CD1c-positive myeloid dendritic cell (primary cell): Measurements from ENCODE around the gene GNG12.

Experiments used
- DNase-seq: peaks from one replicate; pipeline ENCODE4 v3.0.0-alpha.2; 2016; ENCODE audit errors: extremely low spot score

Gene GNG12

GRCh38 chr1:67785847-67786753, 47.2 kb downstream of the GNG12 start:
- no peak for DNase-seq

GRCh38 chr1:67784545-67785186, 48.6 kb downstream of the GNG12 start:
- no peak for DNase-seq

DNA sequence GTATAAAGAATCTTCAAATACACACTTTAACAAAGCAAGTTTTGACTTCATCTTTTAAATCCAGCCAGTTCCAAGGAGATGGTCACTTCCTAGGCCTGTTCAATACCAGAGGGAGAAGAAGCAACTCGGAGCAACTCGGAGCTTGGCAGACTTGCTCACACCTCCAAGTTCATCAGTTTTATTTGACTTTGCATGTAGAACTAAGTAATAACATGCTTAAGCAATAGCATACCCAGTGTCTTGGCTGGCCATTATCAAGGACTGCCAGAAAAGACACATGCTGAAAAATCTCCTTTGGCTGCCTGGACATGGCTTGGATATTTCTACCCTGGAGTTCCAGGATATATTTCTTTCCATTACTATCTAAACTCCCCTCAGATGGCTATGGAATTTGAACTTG, 52.6 kb downstream of the GNG12 start:
- DNase-seq, result no peak

- DNase-seq, result no peak
Observed at GRCh38 chr1:67777440-67777839, 55.8 kb downstream of the GNG12 start.

- no peak for DNase-seq
Observed at GRCh38 chr1:67777016-67777415, 56.3 kb downstream of the GNG12 start.

GRCh38 chr1:67773462-67773861, 59.8 kb downstream of the GNG12 start:
- DNase-seq, result no peak

DNA sequence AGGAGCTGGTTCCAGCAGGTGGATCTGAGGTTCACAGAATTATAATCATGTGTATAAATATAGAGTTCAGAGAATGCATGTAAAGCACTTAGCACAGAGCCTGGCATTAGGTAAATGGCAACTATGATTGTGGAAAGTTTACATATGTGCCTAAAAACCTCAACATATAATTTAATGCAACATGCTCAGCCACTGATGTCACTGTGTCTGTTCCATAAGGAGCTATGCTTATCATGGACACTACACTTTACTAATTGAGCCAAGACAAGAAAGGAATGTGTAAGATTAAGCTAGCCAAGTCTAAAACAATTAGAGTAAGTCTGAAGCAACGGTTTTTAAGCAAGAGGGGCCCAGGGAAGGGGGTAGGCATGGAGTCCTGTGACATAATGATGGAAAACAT, 61.5 kb downstream of the GNG12 start:
- no peak for DNase-seq

DNA sequence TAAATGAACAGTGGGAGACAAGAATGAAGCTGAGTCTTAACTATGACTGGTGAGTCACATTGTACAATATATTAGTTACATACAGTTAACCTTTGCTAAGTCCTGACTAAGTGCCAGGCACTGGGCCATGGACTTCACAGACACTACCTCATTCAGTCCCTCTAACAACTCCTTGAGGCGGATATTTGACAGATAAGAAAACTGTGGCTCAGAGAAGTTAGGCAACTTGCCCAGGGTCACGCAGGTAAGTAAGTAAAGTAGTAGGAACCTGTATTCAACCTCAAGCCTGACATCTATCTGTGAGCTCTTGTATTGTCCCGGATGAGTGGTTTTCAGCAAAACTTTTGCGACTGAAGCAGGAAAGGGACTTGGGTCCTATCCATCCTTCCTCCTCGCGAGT, 62.1 kb downstream of the GNG12 start:
- no peak for DNase-seq

DNA sequence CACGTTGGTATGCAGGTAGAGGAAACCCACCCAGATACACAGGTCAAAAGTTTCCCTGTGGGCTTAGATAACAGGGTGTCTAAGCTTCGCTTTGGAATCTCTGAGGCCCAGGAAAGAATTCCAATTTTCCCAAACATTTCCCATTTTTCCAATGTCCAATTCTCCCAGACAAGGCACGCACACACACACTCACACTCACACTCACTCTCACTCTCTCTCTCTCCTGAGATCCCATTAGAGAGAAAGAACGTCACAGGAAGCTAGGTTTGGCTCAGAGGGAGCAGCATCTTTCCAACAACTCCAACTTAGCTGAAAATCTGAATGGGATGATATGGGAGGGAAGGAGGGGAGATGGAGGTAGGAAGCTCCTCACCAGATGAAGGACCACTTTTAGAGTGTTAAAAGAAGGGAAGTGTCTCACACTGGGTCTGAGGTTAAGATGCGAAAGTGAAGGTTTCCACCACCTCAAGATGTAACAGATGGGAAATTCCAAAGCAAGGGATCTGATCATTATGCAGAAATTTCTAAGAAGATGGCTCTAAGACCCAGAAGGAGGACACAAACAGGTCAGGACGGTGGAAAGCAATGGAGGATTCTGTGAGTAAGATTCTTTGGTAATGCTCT, 63.5 kb downstream of the GNG12 start:
- DNase-seq, result no peak

DNA sequence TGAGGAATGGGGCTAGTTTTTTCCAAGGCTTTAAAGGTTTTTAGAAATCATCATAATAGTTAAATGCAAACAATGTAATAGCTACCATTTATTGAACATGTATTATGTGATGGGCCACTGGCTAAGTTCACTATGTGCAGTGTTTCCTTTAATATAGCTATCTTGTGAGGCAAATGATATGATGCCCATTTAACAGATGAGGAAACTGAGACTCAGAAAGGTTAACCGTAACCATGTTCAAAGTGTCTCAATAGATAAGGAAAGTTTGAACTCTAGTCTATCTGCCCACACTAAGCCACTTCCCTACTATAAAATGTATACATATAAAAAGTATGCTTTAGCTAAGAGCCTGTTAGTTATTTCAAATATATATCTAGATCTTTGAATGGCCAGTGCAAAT, 64.8 kb downstream of the GNG12 start:
- DNase-seq, result no peak

GRCh38 chr1:67767103-67767782, 66.0 kb downstream of the GNG12 start:
- no peak for DNase-seq

- DNase-seq, result peak; percentile 62
Observed at GRCh38 chr1:67766141-67766978, 66.9 kb downstream of the GNG12 start.

- no peak for DNase-seq
Observed at GRCh38 chr1:67764633-67765032, 68.6 kb downstream of the GNG12 start.

GRCh38 chr1:67761730-67762129, 71.5 kb downstream of the GNG12 start:
- DNase-seq, result no peak

- DNase-seq, result no peak
Observed at GRCh38 chr1:67761091-67761490, 72.2 kb downstream of the GNG12 start.

DNA sequence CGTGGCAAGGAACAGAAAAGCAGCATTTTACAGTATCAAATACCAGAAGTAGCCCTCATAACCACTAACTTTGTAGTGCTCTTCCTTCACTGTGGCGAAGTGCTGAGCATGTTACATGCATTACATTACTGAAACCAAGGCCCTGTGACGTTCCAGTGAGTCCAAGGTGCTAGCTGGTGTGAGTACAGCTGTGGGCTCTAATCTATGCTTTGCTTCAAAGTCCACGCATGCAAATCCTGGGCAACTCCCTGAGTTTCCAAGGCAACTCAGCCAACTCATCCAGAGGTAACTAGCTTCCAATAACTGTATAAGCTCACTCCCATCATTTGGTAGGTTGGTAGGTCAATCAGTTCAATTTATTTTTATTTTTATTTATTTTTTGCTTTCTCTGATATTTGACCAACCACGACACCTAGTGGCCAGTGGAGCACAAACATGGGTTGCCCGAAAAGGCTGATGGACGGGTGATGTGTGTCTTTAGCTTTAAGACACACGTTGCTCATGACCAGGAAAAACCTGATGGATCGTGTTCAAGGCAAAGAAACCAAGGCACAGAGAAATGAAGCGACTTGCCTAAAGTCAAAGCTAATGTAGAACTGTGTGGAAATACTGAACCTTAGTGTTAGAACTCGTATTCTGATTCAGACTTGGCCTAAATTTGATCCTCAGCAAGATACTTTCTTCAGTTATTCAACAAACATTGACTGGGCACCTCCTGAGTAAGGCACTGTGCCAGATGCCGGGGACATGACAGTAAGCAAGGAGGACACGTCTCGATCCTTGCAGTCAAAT, 73.0 kb downstream of the GNG12 start:
- DNase-seq, result peak; percentile 71

DNA sequence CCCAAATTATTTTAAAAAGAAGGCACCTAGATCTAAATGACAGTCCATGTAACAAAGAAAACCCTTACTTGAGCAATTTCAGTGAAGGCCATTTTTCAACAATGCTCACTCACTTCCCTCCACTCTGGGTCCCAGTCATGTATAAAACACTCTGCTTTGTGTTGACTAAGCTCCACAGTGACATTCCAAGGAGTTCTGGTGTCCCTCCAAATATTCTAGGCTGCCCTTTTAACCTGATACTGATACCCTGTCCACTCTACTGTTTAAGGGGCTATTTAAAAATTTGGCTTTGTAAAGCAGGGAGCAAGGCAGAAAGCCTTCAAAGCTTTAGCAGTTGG, 73.6 kb downstream of the GNG12 start:
- no peak for DNase-seq

- DNase-seq, result no peak
Observed at GRCh38 chr1:67759066-67759465, 74.2 kb downstream of the GNG12 start.

DNA sequence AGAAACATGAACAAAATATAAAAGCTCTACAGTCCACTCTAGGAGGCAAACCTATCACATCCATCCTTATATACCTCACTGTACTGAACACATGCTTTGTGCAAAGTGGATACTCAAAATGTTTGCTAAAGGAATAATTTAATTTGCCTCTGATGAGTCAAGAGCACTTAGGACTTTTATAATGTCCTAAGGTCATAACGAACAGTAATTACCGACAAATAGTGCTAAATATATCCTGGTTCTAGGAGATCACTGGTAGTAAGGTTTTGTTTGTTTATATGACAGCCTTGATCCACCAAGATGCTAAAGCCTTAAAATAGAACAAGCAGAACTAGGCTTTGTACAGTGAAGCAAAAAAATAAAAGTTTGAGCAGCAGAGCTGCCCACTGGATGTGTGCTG, 77.6 kb downstream of the GNG12 start:
- no peak for DNase-seq

DNA sequence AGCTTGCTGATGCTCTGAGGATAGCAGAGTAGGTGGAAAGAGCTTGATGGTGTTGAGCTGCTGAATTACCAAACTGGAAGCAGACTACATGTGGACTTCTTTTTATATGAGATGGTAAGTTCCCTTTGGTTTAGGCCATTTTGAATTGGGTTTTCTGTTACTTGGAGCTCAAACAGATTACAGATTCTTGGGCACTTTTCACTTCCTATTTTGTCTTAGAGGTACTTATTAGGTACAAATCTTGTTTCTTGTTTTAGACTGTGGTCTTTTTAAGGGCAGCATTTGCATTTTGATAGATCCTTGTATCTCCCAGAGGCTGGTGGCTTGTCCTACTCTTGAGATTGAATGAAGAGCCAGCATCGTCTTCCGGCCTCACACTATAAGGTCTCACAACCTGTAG, 78.1 kb downstream of the GNG12 start:
- DNase-seq, result no peak

- no peak for DNase-seq
Observed at GRCh38 chr1:67754526-67754920, 78.7 kb downstream of the GNG12 start.
